GM18867 (cell line): Measurements from ENCODE around the gene R3HCC1L.
"Not testable (repeated sequence)": the region's sequence is repeated elsewhere in the genome, so short reads cannot be mapped to it uniquely, and the experiment has no call there.

Experiments used
- ATAC-seq: cut with Tn5 transposase; IDR thresholded peaks from one replicate; pipeline ENCODE4 v1.9.1; 2021; ENCODE audit warnings: mild to moderate bottlenecking, moderate library complexity; ENCODE audit not compliant: unreplicated experiment

The R3HCC1L gene

DNA sequence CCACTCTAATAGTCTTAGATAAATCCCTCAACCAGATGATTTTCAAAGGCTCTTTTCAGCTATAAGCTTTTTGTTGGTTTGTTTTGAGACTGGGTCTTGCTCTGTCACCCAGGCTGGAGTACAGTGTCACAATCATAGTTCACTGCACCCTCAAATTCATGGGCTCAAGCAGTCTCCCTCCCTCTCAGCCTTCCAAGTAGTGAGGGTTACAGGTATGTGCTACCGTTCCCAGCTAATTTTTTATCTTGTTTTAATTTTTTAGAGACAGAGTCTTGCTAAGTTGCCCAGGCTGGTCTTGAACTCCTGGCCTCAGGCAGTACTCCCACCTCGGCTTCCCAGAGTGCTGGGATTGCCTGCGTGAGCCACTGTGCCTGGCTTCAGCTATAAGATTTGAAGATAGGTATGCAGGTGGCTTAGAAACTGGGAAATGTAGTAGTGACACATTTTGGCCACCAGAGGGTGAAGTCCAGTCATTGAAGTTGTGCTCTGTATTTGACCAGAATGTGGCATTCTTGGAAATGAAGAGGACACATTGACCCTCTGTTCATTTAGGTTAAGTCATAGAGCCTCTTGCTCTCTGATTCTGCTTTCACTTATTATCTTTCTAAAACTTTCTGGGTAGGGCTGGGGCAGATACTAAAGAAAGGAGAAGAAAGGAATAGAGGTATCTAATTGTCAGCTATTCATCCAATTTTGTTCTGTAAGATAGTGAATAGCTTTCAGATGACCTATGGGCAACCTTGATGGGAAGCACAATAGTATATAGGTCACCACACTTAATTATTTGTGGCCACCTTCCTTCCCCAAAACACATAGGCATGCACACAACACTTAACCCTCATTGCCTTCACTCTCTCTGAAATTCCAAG is 36.0 kb downstream of the R3HCC1L start:
- ATAC-seq: peak; percentile 55

DNA sequence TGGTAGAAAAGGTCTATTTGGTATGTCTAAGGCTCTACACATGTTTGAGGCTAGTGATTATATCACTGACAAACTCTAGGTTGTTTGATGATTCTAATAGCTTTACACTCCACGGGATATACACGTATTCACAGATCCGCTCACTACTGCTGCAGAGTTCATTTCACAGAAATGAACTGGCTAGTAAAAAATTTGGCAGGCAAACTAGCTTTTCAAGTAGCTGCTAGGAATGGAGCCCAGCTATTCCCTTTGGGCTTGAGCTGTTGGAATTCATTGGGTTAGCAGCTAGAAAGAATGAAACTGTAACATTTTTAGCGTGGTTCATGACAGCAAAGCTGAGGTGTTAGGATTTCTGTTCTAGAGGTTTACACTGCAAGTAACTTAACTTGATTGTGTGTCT is 37.6 kb downstream of the R3HCC1L start:
- no peak for ATAC-seq

DNA sequence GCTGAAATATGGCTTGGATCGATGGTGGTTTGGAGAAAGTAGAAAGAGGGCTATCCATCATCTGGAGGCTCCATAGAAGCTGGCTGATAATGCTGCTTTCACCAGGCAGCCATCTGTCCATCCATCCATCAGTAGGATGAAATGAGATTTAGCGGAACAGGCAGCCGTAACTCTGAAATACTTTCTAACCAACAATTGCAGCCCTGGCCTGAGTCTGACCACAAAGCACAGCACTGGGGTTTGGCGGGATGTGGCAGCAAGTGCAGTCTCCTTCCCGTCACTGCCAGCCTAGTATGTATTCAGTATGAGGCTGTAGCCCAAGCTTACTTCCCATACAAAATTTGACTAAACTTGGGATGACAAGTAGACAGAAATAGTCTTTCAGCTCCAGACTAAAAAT is 38.0 kb downstream of the R3HCC1L start:
- ATAC-seq: no peak

DNA sequence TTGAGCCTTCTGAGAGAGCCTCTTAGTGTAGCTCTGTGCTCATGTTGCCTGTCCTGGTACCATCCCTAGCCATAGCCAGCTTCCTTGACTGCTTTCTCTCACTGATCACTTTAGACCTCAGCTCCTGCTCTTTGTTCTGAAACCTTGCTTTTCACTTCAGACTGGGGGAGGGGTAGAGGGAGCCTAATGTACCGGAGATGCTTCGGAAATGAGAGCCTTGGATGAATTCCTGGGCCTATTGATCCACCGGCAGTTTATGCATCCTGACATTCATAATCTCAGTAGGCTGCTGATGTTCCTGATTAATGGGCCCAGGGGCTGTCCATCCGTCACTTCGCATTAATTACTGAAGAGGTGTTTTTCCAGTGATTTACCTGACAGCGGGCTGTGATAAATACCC is 38.8 kb downstream of the R3HCC1L start:
- ATAC-seq: no peak

DNA sequence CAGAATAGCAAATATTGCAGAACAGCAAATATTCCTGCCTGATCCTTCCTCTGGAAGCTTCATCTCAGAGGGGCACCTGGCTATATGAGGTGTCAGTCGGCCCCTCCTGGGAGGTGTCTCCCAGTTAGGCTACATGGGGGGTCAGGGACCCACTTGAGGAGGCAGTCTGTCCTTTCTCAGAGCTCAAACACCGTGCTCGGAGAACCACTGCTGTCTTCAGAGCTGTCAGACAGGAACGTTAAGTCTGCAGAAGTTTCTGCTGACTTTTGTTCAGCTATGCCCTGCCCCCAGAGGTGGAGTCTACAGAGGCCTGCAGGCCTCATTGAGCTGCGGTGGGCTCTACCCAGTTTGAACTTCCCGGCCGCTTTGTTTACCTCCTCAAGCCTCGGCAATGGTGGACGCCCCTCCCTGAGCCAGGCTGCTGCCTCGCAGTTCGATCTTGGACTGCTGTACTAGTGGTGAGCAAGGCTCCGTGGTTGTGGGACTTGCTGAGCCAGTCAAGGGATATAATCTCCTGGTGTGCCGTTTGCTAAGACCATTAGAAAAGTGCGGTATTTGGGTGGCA is 48.0 kb downstream of the R3HCC1L start:
- ATAC-seq: not testable (repeated sequence)

DNA sequence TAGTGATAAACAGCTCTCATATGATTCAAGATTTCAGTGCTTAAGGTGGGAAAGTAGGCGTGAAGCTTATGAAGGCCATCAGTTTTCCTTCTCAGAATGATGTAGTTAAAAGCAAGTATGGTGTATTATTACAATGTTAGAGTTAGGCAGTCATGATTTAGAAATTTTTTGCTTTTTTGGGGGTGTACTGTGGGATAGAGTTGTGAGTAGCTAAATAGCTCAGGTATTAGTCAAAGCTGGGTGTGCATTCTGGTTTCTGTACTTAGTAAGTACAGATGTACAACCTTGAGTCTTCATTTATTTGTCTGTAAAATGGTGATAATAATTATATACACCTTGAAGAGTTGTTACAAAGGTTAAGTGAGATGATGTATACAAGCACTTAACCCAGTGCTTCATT is 52.2 kb downstream of the R3HCC1L start:
- no peak for ATAC-seq

DNA sequence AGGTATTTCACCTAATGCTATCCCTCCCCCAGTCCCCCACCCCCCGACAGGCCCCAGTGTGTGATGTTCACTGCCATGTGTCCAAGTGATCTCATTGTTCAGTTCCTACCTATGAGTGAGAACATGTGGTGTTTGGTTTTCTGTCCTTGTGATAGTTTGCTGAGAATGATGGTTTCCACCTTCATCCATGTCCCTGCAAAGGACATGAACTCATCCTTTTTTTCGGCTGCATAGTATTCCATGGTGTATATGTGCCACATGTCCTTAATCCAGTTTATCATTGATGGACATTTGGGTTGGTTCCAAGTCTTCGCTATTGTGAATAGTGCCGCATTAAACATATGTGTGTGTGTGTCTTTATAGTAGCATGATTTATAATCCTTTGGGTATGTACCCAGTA is 56.3 kb downstream of the R3HCC1L start:
- not testable (repeated sequence) for ATAC-seq

DNA sequence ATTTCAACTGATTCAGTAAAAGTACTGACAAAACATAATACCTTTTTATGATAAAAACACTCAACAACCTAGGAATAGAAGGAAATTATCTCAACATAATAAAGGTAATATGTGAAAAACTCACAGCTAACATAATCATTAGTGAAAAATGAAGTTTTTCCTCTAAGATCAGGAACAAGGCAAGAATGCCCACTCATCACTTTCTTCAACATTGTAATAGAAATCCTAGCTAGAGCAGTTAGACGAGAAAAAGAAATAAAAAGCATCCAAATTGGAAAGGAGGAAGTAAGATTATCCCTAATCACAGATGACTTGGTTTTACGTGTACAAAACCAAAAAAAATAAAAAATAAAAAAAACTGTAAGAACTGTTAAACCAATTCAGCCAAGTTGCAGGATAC is 58.6 kb downstream of the R3HCC1L start:
- ATAC-seq: no peak

DNA sequence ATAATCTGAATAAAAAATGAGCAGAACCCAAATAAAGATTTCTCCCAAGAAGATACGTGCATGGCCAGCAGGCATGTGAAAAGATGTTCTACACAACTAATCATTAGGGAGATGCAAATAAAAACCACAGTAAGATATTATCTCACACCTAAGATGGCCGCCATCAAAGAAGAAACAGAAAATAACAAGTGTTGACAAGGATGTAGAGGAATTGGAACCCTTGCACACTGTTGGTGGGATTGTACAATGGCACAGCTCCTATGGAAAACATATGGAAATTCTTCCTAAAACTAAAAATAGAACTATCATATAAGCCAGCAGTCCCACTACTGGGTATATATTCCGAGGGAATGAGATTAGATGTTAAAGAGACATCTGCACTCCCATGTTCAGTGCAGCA is 60.2 kb downstream of the R3HCC1L start:
- no peak for ATAC-seq

DNA sequence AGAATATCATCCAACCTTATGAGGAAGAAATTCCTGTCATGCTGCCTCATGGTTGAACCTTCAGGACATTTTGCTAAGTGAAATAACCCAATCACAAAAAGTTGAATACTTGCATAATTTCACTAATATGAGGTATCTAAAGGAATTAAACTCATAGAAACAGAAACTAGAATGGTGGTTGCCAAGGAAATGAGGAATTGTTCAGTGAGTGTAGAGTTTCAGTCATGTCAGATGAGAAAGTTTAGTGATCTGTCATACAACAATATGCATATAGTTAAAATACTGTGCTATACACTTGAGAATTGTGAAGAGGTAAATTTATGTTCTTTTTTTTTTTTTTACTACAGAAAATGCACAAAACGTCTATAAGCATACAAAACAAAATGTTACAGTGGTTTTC is 60.7 kb downstream of the R3HCC1L start:
- ATAC-seq: peak; percentile 46

DNA sequence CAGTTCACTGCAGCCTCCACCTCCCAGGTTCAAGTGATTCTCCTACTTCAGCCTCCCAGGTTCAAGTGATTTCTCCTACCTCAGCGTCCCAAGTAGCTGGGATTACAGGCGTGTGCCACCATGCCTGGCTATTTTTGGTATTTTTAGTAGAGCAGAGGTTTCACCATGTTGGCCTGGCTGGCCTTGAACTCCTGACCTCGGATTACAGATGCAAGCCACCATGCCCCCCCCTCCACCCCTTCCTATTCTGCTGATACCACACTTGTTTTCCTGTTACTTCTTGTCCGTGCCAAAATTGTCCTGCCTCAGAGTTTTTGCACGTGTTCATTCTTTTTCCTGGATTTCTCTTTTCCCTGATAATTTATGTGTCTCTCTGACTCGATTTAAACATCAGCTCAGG is 62.5 kb downstream of the R3HCC1L start:
- ATAC-seq: no peak

DNA sequence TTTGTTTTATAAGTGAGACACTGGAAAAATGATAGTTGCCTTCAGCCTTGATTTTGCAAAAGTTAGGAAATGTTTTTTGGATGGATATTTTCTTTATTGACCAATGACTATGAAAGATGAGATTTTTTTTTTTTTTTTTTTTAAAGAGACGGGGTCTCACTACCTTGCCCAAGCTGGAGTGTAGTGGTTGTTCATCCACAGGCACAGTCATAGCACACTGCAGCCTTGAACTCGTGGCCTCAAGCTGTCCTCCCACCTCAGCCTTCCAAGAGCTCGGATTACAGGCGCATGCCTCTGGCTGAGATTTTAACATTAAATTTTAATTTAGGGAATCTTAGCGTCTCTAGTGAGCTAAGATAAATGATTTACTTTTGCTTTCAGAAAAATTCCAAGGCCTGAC is 67.3 kb downstream of the R3HCC1L start:
- ATAC-seq: no peak

DNA sequence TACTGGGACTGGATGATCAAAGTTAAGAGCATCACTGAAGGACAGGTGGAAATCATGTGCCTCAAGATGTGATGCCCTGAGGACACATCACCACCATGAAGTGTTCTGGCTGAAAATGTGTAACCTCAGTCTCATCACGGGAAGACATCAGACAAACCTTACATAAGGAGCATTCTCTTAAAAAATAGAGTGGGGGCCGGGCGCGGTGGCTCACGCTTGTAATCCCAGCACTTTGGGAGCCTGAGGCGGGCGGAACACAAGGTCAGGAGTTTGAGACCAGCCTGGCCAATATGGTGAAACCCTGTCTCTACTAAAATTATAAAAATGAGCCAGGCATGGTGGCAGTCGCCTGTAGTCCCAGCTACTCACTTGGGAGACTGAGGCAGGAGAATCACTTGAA is 67.9 kb downstream of the R3HCC1L start:
- ATAC-seq: no peak

DNA sequence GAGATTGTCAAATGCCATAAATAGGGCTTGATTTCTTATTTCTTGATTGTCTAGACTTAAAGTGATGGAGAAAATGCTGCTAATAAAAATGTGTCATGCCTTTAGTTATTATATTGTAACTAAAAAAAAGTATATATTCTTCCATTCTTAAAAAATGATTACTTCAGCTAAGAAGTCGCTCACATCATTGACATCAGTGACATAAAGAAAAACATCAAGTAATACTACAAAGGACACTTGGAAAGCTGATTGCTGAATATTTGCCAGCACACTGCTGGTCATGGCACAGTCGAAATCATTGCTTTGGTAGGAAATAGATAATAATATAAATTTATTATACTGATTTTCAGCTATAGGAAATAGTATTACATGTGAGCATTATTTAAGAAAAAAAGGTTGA is 70.9 kb downstream of the R3HCC1L start:
- ATAC-seq: no peak

DNA sequence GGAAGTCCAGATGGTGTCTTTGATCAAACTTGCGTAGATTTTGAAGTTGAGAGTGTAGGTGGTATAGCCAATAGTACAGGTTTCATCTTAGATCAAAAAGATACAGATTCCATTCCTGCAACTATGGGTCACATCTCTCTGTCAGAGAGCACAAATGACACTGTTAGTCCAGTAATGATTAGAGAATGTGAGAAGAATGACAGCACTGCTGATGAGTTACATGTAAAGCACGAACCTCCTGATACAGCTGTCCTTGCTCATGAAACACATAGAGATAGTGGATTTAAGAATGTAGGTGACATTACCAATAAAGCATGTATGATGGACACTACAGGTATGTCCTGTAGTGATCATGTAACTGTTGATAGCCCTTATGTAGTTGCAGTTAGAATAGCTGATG is 74.5 kb downstream of the R3HCC1L start:
- ATAC-seq: no peak

DNA sequence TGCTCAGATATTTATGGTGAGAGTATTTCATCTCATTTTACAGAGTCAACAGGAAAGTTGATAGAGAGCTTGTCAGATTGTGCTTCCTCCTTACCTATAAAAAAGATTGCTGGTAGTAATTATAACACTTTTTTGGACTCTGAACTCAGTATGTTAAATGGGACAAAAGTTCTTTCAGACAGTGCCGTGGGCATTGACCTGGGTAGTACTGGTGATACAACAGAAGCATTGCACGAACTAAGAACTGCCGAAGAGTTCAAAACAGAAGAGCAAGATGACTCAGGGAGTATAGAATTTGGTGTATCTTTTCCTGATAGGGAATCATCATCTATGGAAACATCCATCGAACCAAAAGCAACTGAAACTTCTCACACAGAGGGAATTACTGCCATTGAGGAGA is 75.0 kb downstream of the R3HCC1L start:
- ATAC-seq: no peak

DNA sequence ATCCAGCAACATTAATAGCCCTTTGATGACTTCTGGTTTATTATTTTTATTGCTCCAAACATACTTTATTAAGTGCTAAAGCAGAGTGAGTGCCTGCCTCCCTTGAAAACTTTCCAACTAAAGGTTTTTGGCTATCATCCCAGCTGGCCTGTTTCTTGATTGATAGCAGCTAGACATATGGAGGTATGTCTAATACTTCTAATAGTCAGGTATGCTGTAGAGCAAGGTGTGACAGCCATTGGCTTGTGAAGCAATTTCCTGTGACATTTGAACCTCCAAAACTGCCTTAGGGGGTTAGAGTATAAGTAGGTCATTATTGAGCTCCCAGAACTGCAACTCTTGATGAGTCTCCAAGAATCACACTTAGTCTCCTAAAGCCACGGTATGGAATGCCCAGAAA is 77.7 kb downstream of the R3HCC1L start:
- no peak for ATAC-seq

DNA sequence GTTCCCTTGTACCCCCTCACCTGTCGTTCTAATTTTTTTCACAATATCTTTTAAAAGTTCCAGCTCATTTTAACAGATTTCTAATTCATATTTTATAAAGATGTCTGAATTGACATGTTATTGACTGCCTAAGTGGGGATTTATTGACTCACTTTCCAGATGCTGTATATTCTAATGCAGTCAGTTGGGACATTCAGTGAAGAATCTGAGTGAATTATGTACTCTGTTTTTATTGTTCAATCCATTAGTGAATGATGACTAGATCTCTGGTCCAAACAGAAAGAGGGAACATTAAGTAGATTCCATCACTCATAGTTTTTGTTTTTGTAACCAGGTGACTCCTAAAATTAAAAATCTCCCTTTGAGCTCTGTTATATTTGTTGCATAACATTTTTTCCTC is 79.3 kb downstream of the R3HCC1L start:
- no peak for ATAC-seq

DNA sequence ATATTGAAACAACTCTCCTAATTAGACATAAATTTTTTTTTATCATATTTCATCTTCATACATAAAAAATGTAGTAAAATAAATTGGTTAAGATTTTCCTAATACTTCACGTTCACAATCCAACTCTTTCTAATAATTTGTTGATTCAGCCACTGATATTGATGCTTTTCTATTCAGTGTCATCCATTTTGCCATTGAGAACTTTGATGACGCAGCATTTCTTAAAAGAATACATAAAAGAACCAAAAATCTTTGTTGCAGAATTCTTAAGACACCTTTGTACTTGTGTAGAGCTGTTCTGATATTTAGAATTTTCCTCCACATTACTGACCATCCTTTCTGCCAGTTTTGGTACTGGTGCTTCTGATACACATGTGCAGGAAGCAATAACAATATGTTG is 80.9 kb downstream of the R3HCC1L start:
- ATAC-seq: no peak

DNA sequence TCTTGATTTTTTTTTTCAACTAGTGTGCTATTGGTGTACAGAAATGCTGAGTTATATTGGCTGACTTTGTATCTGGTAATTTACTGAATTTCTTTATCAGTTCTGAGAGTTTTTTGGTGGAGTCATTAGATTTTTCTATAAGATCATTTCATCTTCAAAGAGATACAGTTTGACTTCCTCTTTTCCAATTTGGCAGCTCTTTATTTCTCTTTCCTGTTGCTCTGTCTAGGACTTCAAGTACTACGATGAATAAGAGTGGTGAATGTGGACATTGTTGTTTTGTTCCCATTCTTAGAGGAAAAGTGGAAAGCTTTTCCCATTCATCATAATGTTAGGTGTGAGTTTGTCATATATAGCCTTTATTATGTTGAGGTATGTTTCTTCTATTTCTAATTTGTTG is 83.3 kb downstream of the R3HCC1L start:
- no peak for ATAC-seq

DNA sequence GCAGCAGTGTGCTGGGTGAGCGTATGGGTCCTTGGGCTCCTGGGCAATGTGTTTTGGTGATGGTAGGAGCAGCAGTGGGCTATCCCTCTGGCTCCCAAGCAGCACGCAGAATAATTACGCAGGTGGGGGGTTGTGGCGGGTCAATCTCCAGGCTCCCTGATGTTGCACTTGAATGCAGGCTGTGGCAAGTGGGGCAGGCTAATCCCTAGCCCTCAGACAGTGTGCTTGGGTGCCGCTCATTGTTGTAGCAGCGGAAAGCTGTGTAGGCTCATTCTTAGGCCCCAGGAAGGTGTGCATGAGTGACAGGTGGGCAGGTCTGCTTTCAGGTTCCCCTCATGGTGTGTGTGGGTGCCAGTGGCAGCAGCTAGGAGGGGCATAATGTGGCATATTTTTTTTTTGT is 89.4 kb downstream of the R3HCC1L start:
- ATAC-seq: no peak

DNA sequence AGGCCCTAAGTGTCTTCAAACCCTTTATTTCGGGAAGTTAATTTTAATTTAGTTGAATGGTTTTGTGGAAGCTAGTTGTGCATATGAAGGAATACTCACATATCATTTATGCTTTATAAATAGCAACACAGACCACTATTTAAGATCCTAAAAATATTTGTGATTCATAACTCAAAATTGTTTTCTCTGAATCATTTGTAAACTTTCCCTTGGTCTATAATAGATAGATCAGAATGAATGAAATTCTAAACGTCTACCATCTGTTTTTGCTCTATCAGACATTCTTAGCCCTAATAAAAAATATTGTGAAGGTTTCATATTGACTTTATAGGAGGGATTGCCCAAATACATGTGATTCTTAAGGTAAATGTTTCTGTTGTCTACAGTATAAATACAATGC is 90.1 kb downstream of the R3HCC1L start:
- no peak for ATAC-seq

DNA sequence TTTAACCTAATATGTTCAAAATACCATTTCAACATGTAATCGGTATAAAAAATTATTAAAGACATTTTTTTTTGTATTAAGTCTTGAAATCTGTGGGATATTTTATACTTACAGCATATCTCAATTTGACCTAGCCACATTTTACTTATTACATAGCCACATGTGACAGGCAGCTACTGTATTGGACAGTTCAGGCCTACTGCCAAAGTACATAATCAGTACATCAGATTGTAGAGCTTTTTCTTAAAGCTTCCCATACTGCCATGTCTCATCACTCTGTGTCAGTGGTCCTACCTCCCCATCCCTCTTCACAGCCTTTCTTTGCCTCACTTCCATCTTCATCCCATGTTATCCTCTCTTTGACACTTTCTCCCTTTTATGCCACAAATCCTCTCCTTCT is 90.5 kb downstream of the R3HCC1L start:
- ATAC-seq: no peak
